Putamen (tissue), 1 donor: Measurements from ENCODE around the gene GMPS.
"Not testable (repeated sequence)": the region's sequence is repeated elsewhere in the genome, so short reads cannot be mapped to it uniquely, and the experiment has no call there.

Experiments
- DNase-seq: peaks from one replicate; pipeline ENCODE4 v3.0.0-alpha.2; 2016; ENCODE audit warnings: low spot score

The GMPS gene

DNA sequence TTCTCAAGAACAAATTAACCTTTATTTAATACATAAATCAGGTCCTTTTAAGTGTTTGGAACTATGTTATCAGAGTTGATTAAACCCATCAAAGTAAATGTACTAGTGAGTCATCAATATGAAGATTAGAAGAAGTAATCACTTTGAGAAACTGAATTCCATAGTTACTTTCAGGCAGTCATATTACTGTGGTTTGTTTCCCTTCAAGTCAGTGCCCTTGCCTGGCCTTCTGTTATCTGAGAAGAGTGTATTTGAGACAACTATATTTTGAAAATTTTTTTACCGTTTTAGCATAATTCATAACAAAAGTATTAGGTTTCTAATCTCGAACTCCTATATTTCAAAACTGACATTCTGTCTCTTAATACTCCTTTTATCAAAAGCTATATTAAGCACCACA, 73.6 kb downstream of the GMPS start:
- DNase-seq = no peak

DNA sequence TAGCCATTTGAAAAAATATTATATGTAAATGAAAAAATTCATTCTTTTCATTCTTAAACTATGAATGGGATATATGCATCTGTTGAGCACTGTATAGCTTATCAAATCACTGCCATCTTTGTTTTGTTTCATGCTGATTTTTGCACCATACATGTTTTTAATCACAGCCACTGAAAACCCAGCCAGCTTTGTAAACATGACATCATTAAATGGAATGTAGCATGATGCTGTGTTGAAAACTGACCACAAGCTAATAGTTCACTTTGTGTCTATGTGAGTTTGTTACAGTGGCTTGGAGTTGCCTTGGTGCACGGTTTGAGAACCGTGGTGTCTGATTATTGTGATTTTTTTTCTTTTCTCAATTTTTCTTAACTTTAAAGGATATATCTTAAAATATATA, 75.7 kb downstream of the GMPS start:
- no peak for DNase-seq

DNA sequence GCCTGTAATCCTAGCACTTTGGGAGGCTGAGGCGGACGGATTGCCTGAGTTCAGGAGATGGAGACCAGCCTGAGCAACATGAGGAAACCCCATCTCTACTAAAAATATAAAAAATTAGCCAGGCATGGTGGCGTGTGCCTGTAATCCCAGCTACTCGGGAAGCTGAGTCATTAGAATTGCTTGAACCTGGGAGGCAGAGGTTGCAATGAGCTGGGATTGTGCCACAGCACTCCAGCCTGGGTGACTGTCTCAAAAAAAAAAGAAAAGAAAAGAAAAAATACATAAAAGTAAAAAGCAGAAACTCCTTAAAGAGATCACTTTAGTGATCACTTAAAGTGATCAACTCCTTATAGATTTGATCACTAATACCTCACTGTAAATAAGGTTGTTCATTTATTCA, 78.0 kb downstream of the GMPS start:
- no peak for DNase-seq

GRCh38 chr3:155949453-155950217, 79.2 kb downstream of the GMPS start:
- DNase-seq = no peak

DNA sequence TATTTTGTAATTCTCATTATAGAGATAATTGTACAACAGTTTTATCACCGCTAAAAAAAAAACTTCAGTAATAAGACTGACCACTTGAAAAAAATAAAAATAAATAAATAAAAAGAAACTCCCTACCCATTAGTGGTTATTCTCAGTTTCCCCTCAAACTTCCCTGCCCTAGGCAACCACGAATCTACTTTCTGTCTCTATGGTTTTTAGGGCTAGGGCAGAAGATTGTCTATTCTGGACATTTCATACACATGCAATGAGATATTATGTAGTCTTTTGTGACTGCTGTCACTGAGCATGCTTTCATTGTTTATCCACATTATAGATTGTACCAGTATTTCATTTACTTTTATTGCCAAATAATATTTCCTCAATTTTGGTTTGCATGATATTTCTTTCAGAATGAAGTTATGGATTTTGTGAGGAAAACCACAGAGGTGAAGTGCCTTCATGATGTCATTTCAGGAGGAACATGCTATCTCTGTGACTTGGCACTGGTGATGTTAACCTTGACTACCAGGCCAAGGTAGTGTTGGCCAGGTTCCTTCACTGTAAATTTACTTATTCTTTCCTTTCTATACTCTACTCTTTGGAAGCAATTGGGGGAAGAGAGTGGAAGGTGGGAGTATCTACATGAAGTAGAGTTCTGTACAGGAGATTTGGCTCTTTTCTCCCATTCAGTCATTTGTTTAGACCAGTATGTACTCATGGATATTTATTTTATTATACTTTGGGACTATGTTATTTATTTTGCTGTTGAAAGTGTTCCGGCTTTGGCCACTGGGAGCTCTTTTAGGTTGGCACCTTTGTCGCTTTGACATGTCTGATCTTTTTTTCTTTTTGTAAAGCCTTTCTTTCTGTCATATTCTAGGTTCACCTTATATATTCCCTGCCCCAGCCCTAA, 86.3 kb downstream of the GMPS start:
- DNase-seq = no peak

- DNase-seq = no peak
Observed at GRCh38 chr3:155957412-155957880, 87.0 kb downstream of the GMPS start.

DNA sequence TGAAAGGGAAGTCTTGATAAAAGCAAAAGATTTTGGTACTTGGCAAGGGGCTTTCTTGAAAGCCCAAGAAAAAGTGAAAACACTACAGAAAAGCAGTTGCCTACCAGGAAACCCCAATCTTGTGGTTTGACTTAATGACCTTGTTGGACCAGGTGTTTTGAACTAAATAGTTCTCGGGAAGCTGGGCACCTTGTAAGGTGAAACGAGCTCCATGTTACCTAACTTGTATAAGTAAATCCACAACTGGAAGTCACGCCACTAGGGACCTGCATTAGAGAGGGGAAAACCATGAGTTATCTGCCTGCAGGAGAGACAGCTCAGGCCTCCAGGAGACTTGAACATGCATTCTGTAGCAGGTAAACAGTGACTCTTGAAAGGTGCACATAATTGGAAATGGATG, 88.2 kb downstream of the GMPS start:
- no peak for DNase-seq

- no peak for DNase-seq
Observed at GRCh38 chr3:155960060-155960459, 89.6 kb downstream of the GMPS start.

DNA sequence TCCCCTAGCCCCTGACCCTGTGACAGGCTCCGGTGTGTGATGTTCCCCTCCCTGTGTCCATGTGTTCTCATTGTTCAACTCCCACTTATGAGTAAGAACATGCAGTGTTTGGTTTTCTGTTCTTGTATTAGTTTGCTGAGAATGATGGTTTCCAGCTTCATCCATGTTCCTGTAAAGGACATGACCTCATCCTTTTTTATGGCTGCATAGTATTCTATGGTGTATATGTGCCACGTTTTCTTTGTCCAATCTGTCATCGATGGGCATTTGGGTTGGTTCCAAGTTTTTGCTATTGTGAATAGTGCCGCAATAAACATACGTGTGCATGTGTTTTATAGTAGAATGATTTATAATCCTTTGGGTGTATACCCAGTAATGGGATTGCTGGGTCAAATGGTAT, 90.6 kb downstream of the GMPS start:
- not testable (repeated sequence) for DNase-seq

DNA sequence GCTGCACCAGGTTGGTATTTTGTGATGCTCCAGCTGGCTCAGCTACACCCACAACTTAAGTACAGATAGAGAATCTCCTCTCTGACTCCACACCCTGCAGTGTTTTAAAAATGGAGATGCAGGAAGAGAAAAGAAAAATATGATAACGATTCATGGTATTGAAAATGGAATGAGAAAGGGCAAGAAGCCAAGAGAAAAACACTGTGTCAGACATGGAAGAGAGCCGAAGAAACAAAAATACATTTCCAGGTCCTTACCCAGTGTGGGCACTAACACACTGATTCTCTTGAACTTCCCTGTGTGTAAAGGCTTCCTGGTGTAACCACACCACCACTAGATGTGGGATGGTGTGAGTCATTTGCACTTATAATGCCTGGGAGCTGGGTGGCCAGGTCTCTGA, 93.1 kb downstream of the GMPS start:
- DNase-seq = no peak

DNA sequence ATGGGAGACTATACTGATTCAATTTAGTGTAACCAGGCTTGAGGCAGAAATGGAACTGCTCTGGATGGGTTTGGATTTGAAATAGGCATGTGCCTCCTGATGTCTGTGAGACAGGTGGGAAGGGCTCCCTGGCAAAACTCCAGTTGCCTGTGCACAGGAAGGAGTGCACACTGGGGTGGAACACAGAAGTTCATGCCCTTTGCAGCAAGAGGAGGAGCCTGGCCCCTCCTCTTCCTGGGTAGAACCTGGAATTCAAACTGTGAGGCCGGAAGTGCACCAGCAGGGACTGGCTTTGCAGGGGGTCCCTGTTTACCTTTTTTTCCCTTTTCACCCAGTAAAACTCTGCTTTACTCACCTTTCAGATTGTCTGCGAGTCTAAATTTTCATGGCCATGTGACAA, 99.9 kb downstream of the GMPS start:
- DNase-seq = no peak

DNA sequence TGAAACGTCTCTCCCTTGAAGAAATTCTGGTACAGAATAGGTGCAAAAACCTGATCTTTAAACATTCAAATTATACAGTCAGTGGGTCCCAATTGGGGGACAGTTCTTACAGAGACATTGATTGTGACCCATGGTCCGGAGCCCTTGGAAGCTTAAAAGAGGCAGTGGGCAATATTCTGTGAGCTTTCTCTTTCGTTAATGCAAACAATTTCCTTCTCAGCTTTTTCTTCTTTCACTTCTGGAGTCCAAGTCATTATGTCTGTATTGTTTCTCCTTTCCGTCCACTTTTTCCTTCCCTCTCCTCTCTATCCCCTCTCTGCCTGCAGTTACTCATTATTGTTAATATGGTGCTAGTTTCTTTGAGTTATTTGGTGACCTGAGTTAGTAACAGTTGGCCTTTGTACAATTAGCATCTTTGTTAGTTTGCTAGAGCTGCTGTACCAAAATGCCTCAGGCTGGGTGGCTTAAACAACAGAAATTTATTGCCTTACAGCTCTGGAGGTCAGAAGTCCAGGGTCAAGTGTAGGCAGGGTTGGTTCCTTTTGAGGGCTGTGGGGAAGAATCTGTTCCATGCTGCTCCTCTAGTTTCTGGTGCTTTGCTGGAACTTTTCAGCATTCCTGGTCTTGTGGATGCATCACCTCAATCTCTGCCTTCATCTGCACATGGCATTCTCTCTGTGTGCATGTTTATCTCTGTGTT, 102.6 kb downstream of the GMPS start:
- no peak for DNase-seq

GRCh38 chr3:155978324-155978723, 107.9 kb downstream of the GMPS start:
- no peak for DNase-seq

DNA sequence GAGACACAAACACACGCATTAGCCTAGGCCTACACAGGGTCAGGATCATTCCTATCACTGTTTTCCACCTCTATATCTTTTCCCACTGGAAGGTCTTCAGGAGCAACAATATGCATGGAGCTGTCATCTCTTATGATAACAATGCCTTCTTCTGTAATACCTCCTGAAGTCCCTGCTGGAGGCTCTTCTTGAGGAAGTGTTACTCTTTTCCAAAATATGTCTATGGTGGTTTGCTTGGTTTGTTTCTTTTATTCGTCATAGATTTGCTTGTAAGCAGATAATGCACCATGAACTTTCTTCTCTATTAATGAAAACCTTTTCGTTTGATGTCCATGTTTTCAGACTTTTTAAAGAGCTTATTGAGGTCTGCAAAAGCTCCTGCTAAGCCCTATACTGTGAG, 109.3 kb downstream of the GMPS start:
- no peak for DNase-seq

DNA sequence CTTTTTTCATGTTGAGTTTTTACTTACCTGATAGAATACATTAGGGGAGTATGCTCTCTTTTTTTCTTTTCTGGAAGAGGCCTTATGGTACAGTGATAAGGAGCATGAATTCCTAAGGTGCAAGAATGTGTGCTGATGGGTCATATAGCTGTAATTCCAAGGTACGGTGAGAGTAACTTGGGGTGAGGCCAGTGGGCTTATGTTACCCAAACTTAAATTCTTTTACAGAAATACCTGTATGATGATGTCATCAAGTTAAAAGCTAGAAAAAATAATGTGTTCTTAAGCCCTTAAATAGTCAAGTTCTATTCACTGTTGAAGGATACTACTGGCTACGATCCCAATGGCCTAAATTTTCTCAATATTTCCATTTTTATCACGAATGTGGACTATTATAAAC, 111.2 kb downstream of the GMPS start:
- DNase-seq = no peak

GRCh38 chr3:155983834-155984474, 113.5 kb downstream of the GMPS start:
- no peak for DNase-seq

- DNase-seq = no peak
Observed at GRCh38 chr3:155984791-155985417, 114.5 kb downstream of the GMPS start.

GRCh38 chr3:155989536-155989935, 119.1 kb downstream of the GMPS start:
- DNase-seq = no peak

DNA sequence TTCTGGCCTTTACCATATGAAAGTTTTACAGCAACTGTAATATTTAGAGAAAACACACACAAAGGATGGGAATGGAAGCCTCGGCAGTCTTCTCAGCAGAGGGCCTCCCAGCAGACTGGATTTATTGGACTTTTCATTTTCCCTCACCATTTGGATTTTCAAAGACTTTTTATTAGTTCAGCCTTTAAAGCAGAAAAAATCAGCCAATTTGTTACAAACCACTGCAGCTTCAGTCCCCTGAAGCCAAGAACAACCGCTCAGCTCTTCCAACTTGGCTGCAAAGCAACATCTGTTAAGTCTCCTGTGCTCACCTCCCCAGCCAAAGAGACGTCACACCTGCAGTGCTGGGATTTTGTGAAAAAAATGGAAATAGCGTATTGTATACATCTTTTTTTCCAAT, 120.8 kb downstream of the GMPS start:
- DNase-seq = no peak

GRCh38 chr3:155991847-155992246, 121.4 kb downstream of the GMPS start:
- DNase-seq = no peak
